ENCODE results near the gene SLC25A23.

- TF ChIP-seq CTCF (IDR thresholded peaks at IDR 0.05) (no peak), EZH2 (IDR thresholded peaks at IDR 0.05; ENCODE audit: borderline replicate concordance, insufficient read depth, low read depth, low read length, poor library complexity, severe bottlenecking) (no peak)
Measured at GRCh38 chr19:6478815-6479214, 19.2 kb upstream of the SLC25A23 start.

Measured in B cell (primary cell).